OCI-LY3 (cell line): Measurements from ENCODE around the gene CMIP.

ENCODE experiments used
- H2AFZ ChIP-seq: fragments of 200-600, 300-600 bp; shearing (Covaris generic); 2 replicates; pipeline ENCODE4 v1.6.0; 2014; ENCODE audit warnings: antibody characterized with exemption, low read depth, low read length
- H3K27ac ChIP-seq: fragments of 200-600, 300-600 bp; sonication (generic); 2 replicates; pipeline ENCODE4 v1.5.1; 2014; ENCODE audit warnings: mild to moderate bottlenecking, low read length, moderate library complexity, mixed read lengths
- H3K27me3 ChIP-seq: fragments of 200-600, 300-600 bp; sonication (generic); 2 replicates; pipeline ENCODE4 v1.6.1; 2014; ENCODE audit warnings: low read depth, low read length, mixed read lengths
- H3K36me3 ChIP-seq: fragments of 200-600, 300-600 bp; sonication (generic); replicated peaks from 2 replicates; pipeline ENCODE3; 2014; ENCODE audit warnings: low read depth, low read length, mixed read lengths
- H3K4me1 ChIP-seq: fragments of 300-600, 200-600 bp; sonication (generic); 2 replicates; pipeline ENCODE4 v1.6.1; 2014; ENCODE audit warnings: low read length, mixed read lengths
- H3K4me2 ChIP-seq: fragments of 200-600, 300-600 bp; sonication (generic); 2 replicates; pipeline ENCODE4 v1.6.1; 2014; ENCODE audit warnings: low read length, mixed read lengths
- H3K4me3 ChIP-seq: fragments of 300-600, 200-600 bp; sonication (generic); 2 replicates; pipeline ENCODE4 v1.5.1; 2014; ENCODE audit warnings: antibody characterized with exemption, mild to moderate bottlenecking, low read length, moderate library complexity
- H3K79me2 ChIP-seq: fragments of 300-600, 200-600 bp; shearing (Covaris generic); 2 replicates; pipeline ENCODE4 v1.6.1; 2014; ENCODE audit warnings: mild to moderate bottlenecking, low read length, mixed read lengths
- H3K9ac ChIP-seq: fragments of 300-600, 200-600 bp; shearing (Covaris generic); 2 replicates; pipeline ENCODE4 v1.6.0; 2014; ENCODE audit warnings: mild to moderate bottlenecking, low read length, moderate library complexity
- H3K9me3 ChIP-seq: fragments of 200-600, 300-600 bp; shearing (Covaris generic); 2 replicates; pipeline ENCODE4 v1.6.1; 2014; ENCODE audit warnings: low read length, mixed read lengths; ENCODE audit not compliant: insufficient read depth
- H4K20me1 ChIP-seq: fragments of 200-600, 300-600 bp; sonication (generic); 2 replicates; pipeline ENCODE4 v1.6.1; 2016; ENCODE audit warnings: low read length, mixed read lengths; ENCODE audit not compliant: insufficient read depth
- CTCF ChIP-seq: fragments of 200-600, 300-600 bp; sonication (generic); IDR thresholded peaks from 2 replicates; pipeline ENCODE4 v1.5.1; 2014; ENCODE audit warnings: antibody characterized with exemption, low read length, low read depth
- EZH2phosphoT487 ChIP-seq: fragments of 200-600 bp; shearing (Covaris generic); IDR thresholded peaks from 2 replicates; pipeline ENCODE4 v1.6.1; 2018; ENCODE audit warnings: antibody characterized with exemption, mixed run types, low read depth

CMIP gene

DNA sequence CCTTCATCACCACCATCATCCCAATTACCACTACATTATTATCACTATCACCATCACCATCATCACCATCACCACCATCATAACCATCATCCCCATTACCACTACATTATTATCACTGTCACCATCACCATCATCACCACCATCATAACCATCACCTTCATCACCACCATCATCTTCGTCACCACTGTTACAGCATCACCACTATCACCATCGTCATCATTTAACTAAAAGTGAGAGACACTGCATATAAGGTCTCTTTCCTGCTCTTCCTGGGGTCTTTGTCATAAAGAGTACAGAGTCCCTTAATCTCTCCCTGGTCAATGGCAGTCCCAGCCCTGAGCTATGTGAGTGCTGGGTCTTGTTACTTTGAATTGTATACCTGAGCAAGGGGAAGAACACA, 133.5 kb downstream of the CMIP start:
- peaks cover 30% of the 10 kb centered on the region for H3K79me2 ChIP-seq
- H4K20me1 ChIP-seq: peaks cover 63% of the 10 kb centered on the region
- no peaks in the 10 kb centered on the region for H3K36me3 ChIP-seq

GRCh38 chr16:81578636-81579413, 134.2 kb downstream of the CMIP start:
- Histone ChIP-seq H3K27ac (no peak overlapping the region), H3K79me2 (peaks cover 33% of the 10 kb centered on the region), H4K20me1 (peaks cover 68% of the 10 kb centered on the region), H3K4me3 (no peak overlapping the region), H2AFZ (no peak overlapping the region), H3K27me3 (no peaks in the 10 kb centered on the region), H3K36me3 (no peaks in the 10 kb centered on the region), H3K4me2 (no peak overlapping the region), H3K9ac (no peak overlapping the region), H3K4me1 (no peaks in the 10 kb centered on the region), H3K9me3 (no peaks in the 10 kb centered on the region)
- TF ChIP-seq EZH2phosphoT487 (no peak), CTCF (no peak)

More for the DNA sequence above, 133.5 kb downstream of the CMIP start:
- no peak overlapping the region for H3K27ac ChIP-seq
- H3K4me1 ChIP-seq: no peaks in the 10 kb centered on the region
- H2AFZ ChIP-seq: no peak overlapping the region
- no peak overlapping the region for H3K4me2 ChIP-seq
- no peak overlapping the region for H3K9ac ChIP-seq
- no peaks in the 10 kb centered on the region for H3K27me3 ChIP-seq
- H3K4me3 ChIP-seq: no peak overlapping the region
- TF ChIP-seq CTCF: no peak
- TF ChIP-seq EZH2phosphoT487: no peak
- H3K9me3 ChIP-seq: no peaks in the 10 kb centered on the region

- Histone ChIP-seq H3K9me3 (no peaks in the 10 kb centered on the region), H3K79me2 (peaks cover 33% of the 10 kb centered on the region; the same call in 1 of the 2 replicates), H4K20me1 (peaks cover 64% of the 10 kb centered on the region), H3K4me2 (no peak overlapping the region), H3K36me3 (no peaks in the 10 kb centered on the region), H2AFZ (no peak overlapping the region), H3K4me3 (no peak overlapping the region), H3K4me1 (no peaks in the 10 kb centered on the region), H3K9ac (no peak overlapping the region), H3K27me3 (no peaks in the 10 kb centered on the region), H3K27ac (no peak overlapping the region)
- TF ChIP-seq EZH2phosphoT487: no peak
- TF ChIP-seq CTCF: no peak
Measured at GRCh38 chr16:81581107-81581506, 136.5 kb downstream of the CMIP start.

DNA sequence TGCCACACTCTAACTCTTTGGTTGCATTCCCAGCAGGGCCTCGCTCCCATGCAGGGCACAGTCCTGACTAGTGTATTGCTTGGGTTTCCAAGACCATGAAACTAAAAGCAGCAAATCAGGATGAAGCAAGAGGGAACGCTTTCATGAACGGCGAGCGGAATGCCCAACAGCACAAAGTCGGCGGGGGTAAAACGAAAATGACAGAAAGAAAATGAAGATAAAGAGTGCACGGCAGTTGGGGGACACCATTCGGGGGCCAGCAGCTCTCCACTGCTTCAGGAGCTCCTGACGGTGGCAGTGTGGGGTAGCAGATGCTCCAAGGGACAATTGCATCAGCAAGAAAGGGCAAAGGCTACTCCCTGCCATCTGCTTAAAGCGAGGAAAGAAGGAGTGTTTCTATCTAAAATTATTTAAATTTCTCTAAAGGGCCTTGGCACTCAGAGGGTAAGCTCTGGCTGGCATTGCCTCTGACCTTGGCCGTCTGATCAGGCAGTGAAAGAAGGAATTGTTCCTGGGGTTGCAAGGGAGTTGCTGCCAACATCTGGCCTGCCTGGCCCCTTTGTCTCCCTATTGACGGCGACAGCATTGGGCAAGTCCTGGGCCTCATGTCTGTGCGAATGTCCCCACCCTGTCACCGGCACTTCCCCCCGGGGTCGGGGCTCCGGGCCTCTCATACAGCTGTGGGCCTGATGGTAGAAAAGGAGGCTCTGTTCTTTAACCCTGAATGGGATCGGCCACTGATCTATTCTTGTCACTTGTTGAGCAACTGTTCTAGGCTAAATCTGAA, 138.2 kb downstream of the CMIP start:
- no peak overlapping the region for H3K4me3 ChIP-seq
- H3K79me2 ChIP-seq: peaks cover 39% of the 10 kb centered on the region; the same call in 1 of the 2 replicates
- H3K9ac ChIP-seq: no peak overlapping the region
- H3K9me3 ChIP-seq: no peaks in the 10 kb centered on the region
- H3K27ac ChIP-seq: no peak overlapping the region
- H3K4me1 ChIP-seq: no peaks in the 10 kb centered on the region
- no peaks in the 10 kb centered on the region for H3K36me3 ChIP-seq
- no peak for TF ChIP-seq EZH2phosphoT487
- TF ChIP-seq CTCF: no peak
- peaks cover 76% of the 10 kb centered on the region for H4K20me1 ChIP-seq
- H2AFZ ChIP-seq: no peak overlapping the region
- H3K4me2 ChIP-seq: no peak overlapping the region
- H3K27me3 ChIP-seq: no peaks in the 10 kb centered on the region
